ENCODE results near the gene CR2.
"Not testable (repeated sequence)": the region's sequence is repeated elsewhere in the genome, so short reads cannot be mapped to it uniquely, and the experiment has no call there.

The CR2 gene

GRCh38 chr1:207427832-207428585 is 26.1 kb upstream of the CR2 start:
- no peak for DNase-seq (ENCODE audit: low read depth)
- TF ChIP-seq CTCF (IDR thresholded peaks at IDR 0.05; ENCODE audit: control insufficient read depth, extremely low read depth, insufficient read depth) = no peak
- H3K4me3 ChIP-seq (ENCODE audit: low read depth, low read length) = no peak overlapping the region

- no peak overlapping the region for H3K4me3 ChIP-seq (ENCODE audit: low read depth, low read length)
- TF ChIP-seq CTCF (IDR thresholded peaks at IDR 0.05; ENCODE audit: control insufficient read depth, extremely low read depth, insufficient read depth) = no peak
- no peak for DNase-seq (ENCODE audit: low read depth)
These were observed 25.3 kb upstream of the CR2 start for GRCh38 chr1:207428783-207429182.

- no peak overlapping the region for H3K4me3 ChIP-seq (ENCODE audit: low read depth, low read length)
- no peak for TF ChIP-seq CTCF (IDR thresholded peaks at IDR 0.05; ENCODE audit: control insufficient read depth, extremely low read depth, insufficient read depth)
- no peak for DNase-seq (ENCODE audit: low read depth)
These were observed 24.2 kb upstream of the CR2 start for GRCh38 chr1:207429963-207430362.

GRCh38 chr1:207430602-207431001 is 23.5 kb upstream of the CR2 start:
- H3K4me3 ChIP-seq (ENCODE audit: low read depth, low read length) = no peak overlapping the region
- TF ChIP-seq CTCF (IDR thresholded peaks at IDR 0.05; ENCODE audit: control insufficient read depth, extremely low read depth, insufficient read depth) = no peak
- DNase-seq (ENCODE audit: low read depth) = no peak

- DNase-seq (ENCODE audit: low read depth) = no peak
- H3K4me3 ChIP-seq (ENCODE audit: low read depth, low read length) = no peak overlapping the region
- no peak for TF ChIP-seq CTCF (IDR thresholded peaks at IDR 0.05; ENCODE audit: control insufficient read depth, extremely low read depth, insufficient read depth)
These were observed 22.6 kb upstream of the CR2 start for GRCh38 chr1:207431508-207431907.

- DNase-seq (ENCODE audit: low read depth) = no peak
- TF ChIP-seq CTCF (IDR thresholded peaks at IDR 0.05; ENCODE audit: control insufficient read depth, extremely low read depth, insufficient read depth) = no peak
- no peak overlapping the region for H3K4me3 ChIP-seq (ENCODE audit: low read depth, low read length)
These were observed 20.7 kb upstream of the CR2 start for GRCh38 chr1:207433435-207433834.

GRCh38 chr1:207436746-207437145 is 17.4 kb upstream of the CR2 start:
- not testable (repeated sequence) for H3K4me3 ChIP-seq (ENCODE audit: low read depth, low read length); DNase-seq (ENCODE audit: low read depth)

Measured in LNCaP clone FGC (cell line).